Activated CD4-positive, alpha-beta T cell treated with anti-CD3 and anti-CD28 coated beads, Interleukin-2, amount 50 U/mL, for 16 hours (primary cell): ENCODE data around the gene CD63.

Experiments used
- DNase-seq: peaks from one replicate; pipeline ENCODE4 v3.0.0-alpha.2; 2020

The CD63 gene

DNA sequence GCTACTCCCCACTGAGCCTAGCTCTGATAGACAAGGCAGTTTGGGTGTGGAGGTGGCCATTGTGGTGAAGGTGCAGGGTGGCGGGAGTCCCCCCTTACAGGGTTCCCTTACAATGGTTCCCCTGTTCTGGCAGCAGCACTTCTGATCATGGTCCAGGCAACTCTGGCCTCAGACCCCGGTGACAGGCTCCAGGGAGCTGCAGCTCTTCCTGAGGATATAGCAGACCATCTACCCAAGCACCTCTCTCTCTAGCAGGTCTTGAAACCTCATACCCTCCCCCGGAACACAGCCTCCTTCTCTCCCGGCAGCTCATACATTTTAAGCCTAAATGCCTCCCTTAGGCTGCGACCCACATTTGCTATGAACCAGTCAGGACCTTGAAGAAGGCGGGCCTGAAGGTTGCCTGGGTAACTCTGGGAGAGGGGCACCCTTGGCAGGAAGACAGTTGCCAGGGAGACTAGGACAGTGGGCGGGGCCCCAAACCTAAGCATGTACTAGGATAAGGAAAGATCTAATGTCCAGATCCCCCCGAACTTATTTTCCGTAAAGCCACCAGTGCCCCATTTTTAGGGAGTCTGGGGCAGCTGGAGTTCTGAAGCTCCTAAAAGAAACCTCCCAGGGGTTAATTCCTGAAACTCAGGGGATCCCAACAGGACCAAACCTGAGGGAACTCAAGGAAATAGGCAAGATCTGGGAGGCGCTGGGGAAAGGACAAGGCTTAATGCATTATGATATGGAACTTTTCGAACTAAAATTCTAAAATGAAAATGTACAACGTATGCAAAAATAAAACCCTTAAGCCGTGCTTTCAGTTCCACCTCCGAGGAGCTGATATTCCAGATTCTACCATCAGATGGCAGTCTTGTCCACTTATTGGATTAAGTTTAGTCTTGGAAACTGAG lies 9.6 kb upstream of the CD63 start:
- peak; percentile 90 for DNase-seq

DNA sequence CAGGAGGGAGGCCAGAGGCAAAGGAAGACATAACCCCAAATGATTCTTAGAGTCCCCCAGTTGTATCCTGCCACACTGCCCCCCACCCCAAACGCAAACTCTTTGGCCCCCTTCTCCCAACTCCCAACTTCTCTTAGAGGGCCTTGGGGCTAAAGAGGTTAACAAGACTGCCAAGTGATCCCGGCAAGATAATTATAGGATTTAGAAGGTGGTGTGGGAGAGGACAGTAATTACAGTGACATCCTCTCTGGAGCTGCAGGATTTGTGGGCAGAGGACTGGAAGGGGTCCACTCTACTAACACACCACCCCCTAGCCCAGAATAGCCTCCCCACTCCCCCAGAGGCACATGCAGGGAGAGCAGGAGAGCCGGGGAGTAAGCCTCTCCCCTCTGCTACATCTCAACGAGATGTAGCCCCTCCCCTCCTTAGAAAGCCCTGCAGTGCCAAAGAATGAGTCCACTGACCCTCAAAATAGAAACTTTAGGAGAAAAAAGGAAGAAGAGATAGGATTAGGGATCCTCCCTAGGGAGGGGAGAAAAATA lies 8.8 kb upstream of the CD63 start:
- no peak for DNase-seq

- DNase-seq = peak; percentile 65
Observed at GRCh38 chr12:55736780-55737580, 8.2 kb upstream of the CD63 start.

GRCh38 chr12:55736076-55736475 lies 7.3 kb upstream of the CD63 start:
- no peak for DNase-seq

GRCh38 chr12:55734595-55734994 lies 5.8 kb upstream of the CD63 start:
- DNase-seq = no peak

DNA sequence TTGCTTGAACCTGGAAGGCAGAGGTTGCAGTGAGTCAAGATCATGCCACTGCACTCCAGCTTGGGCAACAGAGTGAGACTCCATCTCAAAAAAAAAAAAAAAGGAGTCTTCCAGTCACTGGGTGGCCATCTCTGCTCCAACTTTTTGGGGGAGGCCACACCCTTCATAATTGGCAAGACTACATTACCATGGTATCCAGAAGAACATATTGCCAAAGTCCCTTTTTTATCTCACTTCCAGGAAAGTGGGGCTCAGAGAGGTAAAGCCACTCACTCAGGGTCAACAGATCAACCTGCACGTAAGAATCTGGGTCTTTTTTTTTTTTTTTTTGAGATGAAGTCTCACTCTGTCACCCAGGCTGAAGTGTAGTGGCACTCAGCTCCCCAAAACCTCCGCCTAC lies 5.0 kb upstream of the CD63 start:
- no peak for DNase-seq

GRCh38 chr12:55733021-55733555 lies 4.3 kb upstream of the CD63 start:
- DNase-seq = no peak

DNA sequence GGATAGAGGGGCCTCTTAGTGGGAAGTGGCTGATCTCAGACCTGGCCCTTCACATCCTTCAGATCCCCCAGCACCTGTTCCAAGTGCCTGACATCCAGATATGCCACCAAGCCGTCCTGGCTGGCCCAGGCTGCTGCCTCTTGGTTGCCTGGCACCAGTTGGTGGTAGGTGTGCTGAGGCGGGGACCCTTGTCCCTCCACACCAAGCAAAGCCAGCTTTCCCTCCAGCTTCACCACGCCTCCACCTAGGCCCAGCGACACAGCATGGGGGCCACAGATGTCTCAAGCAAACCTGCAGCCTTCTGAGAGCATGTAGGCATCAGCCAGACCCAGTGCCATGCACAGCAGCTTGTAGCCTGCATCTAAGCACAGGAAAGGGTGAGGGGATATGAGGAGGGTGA lies 3.5 kb upstream of the CD63 start:
- DNase-seq = no peak

DNA sequence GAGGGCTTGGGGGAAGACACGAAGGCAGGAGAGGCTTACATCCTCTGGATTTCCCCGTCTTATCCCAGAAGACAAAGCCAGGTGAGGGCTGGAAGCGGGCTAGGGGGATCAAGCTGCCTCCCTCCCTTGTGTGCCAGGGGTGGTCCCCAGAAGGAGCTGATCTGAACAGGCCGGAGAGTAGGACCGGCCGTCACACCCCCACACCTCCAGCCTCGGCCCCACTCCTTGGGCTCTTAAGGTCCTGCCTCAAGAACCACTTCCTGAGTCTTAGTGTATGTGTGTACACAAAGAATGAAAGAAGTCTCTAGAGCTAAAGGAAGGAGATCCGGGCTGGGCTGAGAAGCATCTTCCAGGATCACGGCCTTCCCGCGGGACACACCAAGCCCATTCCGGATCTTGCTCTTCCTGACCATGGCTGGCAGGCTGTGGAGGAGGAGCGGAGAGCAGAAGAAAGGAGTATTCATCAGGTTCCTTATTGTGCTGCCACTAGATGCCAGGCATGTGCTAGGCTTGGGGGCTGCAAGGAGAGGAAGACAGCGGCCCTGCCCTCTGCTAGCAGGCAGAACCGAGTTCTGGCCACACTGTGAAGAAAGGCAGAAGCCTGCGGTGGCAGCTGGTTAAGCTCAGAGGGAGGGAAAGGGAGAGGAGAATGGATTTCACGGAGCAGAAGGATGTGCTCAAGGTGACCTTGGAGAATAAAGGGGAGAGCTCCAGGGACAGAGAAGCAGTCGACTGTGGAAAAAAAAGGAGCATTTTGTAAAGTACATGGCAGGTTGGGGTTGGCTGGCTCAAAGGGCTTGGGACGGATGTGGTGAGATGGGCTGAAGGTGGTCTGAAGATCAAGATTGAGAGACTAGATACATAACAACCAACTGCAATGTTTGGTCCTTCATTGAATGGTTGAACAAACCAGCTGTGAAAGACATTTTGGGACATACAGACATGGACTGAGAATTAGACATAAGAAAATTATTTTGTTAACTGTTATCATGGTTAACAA lies 1.3 kb upstream of the CD63 start:
- peak; percentile 50 for DNase-seq

GRCh38 chr12:55728186-55728938 lies 447 bp downstream of the CD63 start:
- DNase-seq = no peak

- DNase-seq = no peak
Observed at GRCh38 chr12:55727643-55728185, 1.1 kb downstream of the CD63 start.

GRCh38 chr12:55726971-55727370 lies 1.8 kb downstream of the CD63 start:
- DNase-seq = no peak

DNA sequence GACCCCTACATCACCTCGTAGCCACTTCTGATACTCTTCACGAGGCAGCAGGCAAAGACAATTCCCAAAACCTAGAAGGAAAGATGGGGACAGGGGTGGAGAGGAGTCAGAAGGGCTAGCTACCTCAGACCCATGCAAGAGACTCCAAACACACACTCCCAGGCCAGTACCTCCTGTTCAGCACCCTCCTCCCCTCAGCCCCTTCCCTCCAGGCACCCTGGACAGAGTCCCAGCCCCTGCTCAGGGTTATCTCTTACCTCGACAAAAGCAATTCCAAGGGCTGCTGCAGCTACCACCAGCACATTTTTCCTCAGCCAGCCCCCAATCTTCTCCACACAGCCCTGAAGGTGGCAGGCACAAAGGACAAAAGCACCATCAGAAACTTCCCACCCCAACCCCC lies 3.3 kb downstream of the CD63 start:
- no peak for DNase-seq

GRCh38 chr12:55724940-55725309 lies 3.9 kb downstream of the CD63 start:
- no peak for DNase-seq

DNA sequence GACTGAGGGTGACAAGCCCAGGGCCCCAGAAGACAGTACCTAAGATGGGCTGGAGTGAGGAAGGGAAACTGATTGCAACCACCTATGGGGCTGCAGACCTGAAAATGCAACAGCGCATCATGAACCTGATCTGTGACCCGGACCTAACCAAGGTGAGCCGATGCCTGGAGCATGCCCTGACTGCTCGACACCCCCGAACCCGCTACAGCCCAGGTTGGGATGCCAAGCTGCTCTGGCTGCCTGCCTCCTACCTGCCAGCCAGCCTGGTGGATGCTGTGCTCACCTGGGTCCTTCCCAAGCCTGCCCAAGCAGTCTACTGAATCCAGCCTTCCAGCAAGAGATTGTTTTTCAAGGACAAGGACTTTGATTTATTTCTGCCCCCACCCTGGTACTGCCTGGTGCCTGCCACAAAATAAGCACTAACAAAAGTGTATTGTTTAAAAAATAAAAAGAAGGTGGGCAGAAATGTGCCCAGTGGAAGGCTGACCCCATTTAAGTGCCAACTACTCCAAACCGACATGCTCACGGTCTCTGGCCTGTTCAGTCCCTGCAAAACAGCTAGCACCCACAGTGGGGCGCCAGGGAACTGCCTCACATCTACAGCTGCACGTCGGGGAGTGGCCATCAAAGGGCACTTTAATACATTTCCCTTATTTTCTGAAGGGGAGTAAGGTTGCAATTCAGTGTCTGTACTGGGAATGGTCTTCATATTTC lies 4.4 kb downstream of the CD63 start:
- DNase-seq = peak; percentile 68

DNA sequence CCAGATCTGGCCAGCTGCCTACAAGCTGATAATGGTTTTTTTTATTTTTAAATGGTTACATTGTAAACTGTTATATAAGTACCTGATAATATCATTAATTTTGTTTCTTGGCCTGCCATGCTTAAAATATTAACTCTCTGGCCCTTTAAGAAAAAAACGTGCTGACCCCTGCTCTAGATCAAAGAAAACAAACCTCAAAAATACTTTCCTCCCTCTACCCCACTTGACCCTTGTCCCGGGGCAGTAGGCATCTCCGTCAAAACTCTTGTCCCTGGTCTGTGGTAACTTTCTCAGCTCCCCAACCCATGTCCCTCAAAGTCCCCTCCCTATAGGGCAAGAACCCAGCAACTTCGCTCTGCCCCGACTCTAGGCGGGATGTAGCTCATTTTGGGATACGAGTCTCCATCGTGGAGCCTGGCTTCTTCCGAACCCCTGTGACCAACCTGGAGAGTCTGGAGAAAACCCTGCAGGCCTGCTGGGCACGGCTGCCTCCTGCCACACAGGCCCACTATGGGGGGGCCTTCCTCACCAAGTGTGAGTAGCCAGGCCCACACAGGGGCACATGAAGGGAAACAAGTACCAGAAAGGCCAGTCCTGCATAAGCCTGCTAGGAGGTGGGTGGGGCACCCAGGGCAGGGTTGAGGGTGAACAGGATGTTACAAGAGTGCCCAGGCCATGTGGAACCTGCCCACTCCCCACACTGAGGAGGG lies 5.1 kb downstream of the CD63 start:
- DNase-seq = no peak

DNA sequence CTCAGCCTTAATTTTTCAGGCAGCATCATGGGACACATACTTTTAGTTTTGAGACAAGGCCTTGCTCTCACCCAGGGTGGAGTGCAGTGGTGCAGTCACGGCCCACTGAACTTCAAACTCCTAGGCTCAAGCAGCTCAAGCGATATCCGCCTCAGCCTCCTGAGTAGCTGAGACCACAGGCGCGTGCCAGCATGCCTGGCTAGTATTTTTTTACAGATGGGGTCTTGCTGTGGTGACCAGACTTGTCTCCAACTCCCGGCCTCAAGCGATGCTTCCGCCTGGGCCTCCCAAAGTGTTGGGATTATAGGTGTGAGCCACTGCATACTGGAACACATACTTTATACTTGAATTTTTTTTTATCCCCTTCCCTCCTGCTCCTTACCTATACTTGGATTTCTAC lies 5.9 kb downstream of the CD63 start:
- no peak for DNase-seq

DNA sequence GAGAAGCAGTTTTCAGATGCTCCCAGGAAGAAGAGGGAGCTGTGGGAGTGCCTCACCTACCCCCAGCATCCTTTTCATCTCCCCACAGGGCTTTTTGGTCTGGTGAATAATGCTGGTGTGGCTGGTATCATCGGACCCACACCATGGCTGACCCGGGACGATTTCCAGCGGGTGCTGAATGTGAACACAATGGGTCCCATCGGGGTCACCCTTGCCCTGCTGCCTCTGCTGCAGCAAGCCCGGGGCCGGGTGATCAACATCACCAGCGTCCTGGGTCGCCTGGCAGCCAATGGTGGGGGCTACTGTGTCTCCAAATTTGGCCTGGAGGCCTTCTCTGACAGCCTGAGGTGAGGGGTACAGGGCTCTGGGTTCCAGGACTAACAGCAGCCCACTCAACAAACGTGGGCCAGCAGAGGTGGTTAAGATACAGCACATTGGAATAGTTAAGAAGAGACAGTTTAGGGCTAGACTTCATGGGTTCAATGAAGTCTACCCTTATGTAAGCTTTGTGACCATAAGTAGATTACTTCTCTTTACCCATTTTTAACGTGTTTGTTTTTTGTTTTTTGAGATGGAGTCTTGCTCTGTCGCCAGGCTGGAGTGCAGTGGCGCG lies 7.1 kb downstream of the CD63 start:
- no peak for DNase-seq

DNA sequence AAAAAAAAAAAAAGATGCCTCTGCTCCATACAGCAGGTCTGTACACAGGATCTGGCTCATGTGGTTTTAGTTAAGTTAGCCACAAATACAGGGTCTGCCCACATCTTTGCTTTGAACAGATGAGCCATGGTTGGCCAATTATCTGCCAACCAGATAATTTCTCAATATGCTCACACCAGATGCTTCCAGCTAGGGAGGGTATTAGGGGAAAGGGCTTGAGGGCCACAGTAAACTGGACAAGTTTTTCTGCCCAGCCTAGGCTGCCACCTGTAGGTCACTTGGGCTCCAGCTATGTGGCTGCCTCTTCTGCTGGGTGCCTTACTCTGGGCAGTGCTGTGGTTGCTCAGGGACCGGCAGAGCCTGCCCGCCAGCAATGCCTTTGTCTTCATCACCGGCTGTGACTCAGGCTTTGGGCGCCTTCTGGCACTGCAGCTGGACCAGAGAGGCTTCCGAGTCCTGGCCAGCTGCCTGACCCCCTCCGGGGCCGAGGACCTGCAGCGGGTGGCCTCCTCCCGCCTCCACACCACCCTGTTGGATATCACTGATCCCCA lies 7.8 kb downstream of the CD63 start:
- no peak for DNase-seq
